Large intestine (tissue), 3 donors: ENCODE measurements around the gene OLA1. TPM values are rescaled to one million over a fixed set of nuclear protein-coding genes. Genes with fewer than 3 reads are reported as not detected.

Experiments
- DNase-seq, 2 donors: peaks; one replicate each; pipeline versions ENCODE4 v3.0.0 to v3.0.0-alpha.2; 2013
- H3K27ac ChIP-seq: one replicate; pipeline ENCODE4 v1.5.1; 2013; ENCODE audit warnings: low read length
- H3K27me3 ChIP-seq: 2 replicates; pipeline ENCODE4 v1.6.1; 2013; ENCODE audit warnings: low read length; ENCODE audit not compliant: control insufficient read depth, insufficient read depth
- H3K36me3 ChIP-seq: 2 replicates; pipeline ENCODE4 v1.6.1; 2013; ENCODE audit warnings: low read length; ENCODE audit not compliant: control insufficient read depth, insufficient read depth
- H3K4me1 ChIP-seq: one replicate; pipeline ENCODE4 v1.6.1; 2013; ENCODE audit warnings: low read length; ENCODE audit not compliant: control insufficient read depth, insufficient read depth
- H3K4me3 ChIP-seq: one replicate; pipeline ENCODE4 v1.5.1; 2013; ENCODE audit warnings: low read length
- H3K9me3 ChIP-seq: one replicate; pipeline ENCODE4 v1.6.1; 2013; ENCODE audit warnings: mild to moderate bottlenecking, low read depth, low read length, moderate library complexity; ENCODE audit not compliant: control insufficient read depth
- WGBS: methylation state at CpG from one replicate; pipeline ENCODE4 v1.1.5; 2013; ENCODE audit warnings: low lambda C conversion rate; ENCODE audit not compliant: insufficient coverage; 5-methylcytosine and 5-hydroxymethylcytosine counted together
- polyA plus RNA-seq: library from polyadenylated mRNA; unstranded; fragments of 120-200 nt; gene quantifications from one replicate; pipeline ENCODE4 v1.2.1, GENCODE V29; 2013

The OLA1 gene
- polyA plus RNA-seq, 1 donor: 150 TPM

GRCh38 chr2:174125090-174125489, 123.2 kb downstream of the OLA1 start:
- Histone ChIP-seq H3K4me1 (no peaks in the 10 kb centered on the region), H3K36me3 (no peaks in the 10 kb centered on the region), H3K27ac (no peak overlapping the region), H3K9me3 (no peaks in the 10 kb centered on the region), H3K27me3 (no peaks in the 10 kb centered on the region), H3K4me3 (no peak overlapping the region)
- WGBS: 80% methylated on average over 1 of the region's 4 CpGs
- DNase-seq: no peak

GRCh38 chr2:174124181-174124580, 124.2 kb downstream of the OLA1 start:
- Histone ChIP-seq H3K36me3 (no peaks in the 10 kb centered on the region), H3K27me3 (no peaks in the 10 kb centered on the region), H3K4me3 (no peak overlapping the region), H3K9me3 (no peaks in the 10 kb centered on the region), H3K4me1 (no peaks in the 10 kb centered on the region), H3K27ac (no peak overlapping the region)
- WGBS: no CpG with 5 or more reads among the region's 5 CpGs
- no peak for DNase-seq

DNA sequence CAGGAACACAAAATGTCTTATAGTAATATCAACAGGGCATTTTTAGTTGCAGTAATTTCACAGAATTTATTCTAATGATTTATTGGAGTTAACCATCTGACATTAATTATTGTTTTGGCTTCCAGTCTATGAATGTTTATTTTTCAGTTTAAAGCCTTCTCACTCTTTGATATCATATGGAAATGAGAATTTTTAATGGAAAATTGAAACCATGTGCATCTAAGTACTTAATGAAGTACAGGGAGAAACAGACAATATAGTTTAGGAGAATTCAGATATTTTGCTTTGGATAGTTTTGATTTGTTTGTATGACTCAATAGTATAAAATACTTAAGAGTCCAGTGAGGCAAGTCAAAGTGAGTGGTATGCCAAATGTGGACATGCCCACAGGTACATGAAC, 126.1 kb downstream of the OLA1 start:
- Histone ChIP-seq H3K4me1 (no peaks in the 10 kb centered on the region), H3K27me3 (no peaks in the 10 kb centered on the region), H3K9me3 (no peaks in the 10 kb centered on the region), H3K36me3 (no peaks in the 10 kb centered on the region), H3K4me3 (no peak overlapping the region), H3K27ac (no peak overlapping the region)
- no peak for DNase-seq

GRCh38 chr2:174121612-174122011, 126.7 kb downstream of the OLA1 start:
- H3K4me1 ChIP-seq: no peaks in the 10 kb centered on the region
- no peak for DNase-seq
- H3K4me3 ChIP-seq: no peak overlapping the region
- no peaks in the 10 kb centered on the region for H3K27me3 ChIP-seq
- no peaks in the 10 kb centered on the region for H3K36me3 ChIP-seq
- no peaks in the 10 kb centered on the region for H3K9me3 ChIP-seq
- no CpG with 5 or more reads among the region's 2 CpGs for WGBS
- no peak overlapping the region for H3K27ac ChIP-seq

DNA sequence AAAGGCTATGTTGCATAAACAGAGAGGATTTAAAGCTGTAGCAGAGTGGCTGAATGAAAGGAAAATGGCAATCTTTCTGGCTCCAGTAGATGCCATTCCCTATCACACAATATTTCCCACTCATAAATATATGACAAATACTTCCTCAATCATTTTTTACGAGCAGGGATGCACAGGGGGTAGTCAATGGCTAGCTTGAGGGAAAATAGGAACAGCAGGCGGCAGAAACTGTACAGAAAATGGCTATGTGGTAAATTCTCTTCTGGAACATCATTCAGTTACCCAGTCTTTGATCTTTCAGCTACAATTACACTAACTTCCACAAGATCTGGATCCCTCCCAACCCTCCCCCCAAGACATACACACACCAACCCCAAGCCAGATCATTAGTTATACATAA, 127.2 kb downstream of the OLA1 start:
- Histone ChIP-seq H3K36me3 (no peaks in the 10 kb centered on the region), H3K4me3 (no peak overlapping the region), H3K9me3 (no peaks in the 10 kb centered on the region), H3K4me1 (no peaks in the 10 kb centered on the region), H3K27me3 (no peaks in the 10 kb centered on the region), H3K27ac (no peak overlapping the region)
- no peak for DNase-seq
- 93% methylated on average over 2 of the region's 2 CpGs for WGBS

- no peaks in the 10 kb centered on the region for H3K27me3 ChIP-seq
- H3K4me1 ChIP-seq: no peaks in the 10 kb centered on the region
- no peaks in the 10 kb centered on the region for H3K36me3 ChIP-seq
- WGBS: 100% methylated on average over 1 of the region's 2 CpGs
- no peak overlapping the region for H3K4me3 ChIP-seq
- H3K9me3 ChIP-seq: no peaks in the 10 kb centered on the region
- H3K27ac ChIP-seq: no peak overlapping the region
- DNase-seq: no peak
Observed at GRCh38 chr2:174120346-174120745, 128.0 kb downstream of the OLA1 start.

DNA sequence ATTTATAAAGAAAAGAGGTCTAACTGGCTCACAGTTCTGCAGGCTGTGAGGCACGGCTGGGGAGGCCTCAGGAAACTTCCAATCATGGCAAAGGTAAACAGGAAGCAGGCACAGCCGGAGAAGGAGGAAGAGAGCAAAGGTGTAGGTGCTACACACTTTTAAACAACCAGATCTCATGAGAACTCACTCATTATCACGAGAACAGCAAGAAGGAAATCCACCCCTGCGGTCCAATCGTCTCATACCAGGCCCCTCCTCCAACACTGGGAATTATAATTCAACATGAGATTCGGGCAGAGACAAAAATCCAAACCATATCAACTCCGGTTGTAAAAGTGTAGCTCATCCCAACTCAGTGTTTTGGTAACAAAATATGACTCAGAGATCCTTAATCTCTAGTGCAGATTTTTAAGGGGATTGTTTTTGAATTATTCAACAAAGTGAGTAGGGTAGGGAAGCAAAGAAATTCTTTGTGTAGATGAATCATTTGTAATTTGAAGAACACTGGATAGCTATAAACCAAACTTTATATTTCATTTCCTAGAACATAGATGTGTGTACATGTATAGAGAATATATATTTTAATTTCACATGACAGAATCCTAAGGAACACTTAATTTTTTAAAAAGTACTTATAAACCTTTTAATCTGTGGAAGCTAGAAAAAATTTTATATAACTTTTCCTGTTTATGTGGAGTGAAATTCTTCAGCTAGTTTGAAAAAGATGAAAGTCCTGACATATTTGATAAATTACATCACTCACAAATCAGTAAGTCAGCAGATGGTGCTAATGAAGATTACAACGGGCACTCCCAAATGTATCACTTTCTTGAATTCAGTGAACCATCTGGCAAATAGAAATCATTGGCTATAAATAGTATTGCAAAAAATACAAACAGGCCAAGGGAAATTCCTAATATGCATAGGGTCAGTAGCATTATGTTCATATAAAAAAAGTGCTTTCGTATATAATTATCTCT, 130.1 kb downstream of the OLA1 start:
- WGBS: no CpG with 5 or more reads among the region's 9 CpGs
- no peaks in the 10 kb centered on the region for H3K9me3 ChIP-seq
- H3K4me1 ChIP-seq: no peaks in the 10 kb centered on the region
- H3K4me3 ChIP-seq: no peak overlapping the region
- no peak overlapping the region for H3K27ac ChIP-seq
- no peaks in the 10 kb centered on the region for H3K36me3 ChIP-seq
- no peak for DNase-seq
- H3K27me3 ChIP-seq: no peaks in the 10 kb centered on the region

DNA sequence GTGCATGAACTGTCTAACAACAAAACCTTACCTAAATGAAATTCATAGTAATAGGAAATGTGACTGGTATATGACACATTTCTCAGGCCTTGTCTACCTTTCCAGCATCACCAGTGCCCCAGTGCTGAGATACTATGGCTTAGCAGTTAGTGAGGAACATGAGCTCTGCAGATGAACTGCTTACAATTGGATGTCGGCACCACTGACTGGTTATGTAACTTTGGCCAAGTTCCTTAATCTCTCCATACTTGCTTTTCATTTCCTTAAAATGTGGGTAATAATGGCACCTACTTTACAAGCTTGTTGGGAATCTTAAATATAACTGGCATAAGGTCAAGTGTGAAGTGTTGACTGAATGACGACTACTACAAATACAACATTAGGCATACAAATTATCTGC, 136.3 kb downstream of the OLA1 start:
- no peaks in the 10 kb centered on the region for H3K9me3 ChIP-seq
- H3K27me3 ChIP-seq: no peaks in the 10 kb centered on the region
- no peaks in the 10 kb centered on the region for H3K4me1 ChIP-seq
- no peak overlapping the region for H3K27ac ChIP-seq
- H3K36me3 ChIP-seq: no peaks in the 10 kb centered on the region
- no peak for DNase-seq
- WGBS: no CpG with 5 or more reads among the region's 2 CpGs
- no peak overlapping the region for H3K4me3 ChIP-seq

DNA sequence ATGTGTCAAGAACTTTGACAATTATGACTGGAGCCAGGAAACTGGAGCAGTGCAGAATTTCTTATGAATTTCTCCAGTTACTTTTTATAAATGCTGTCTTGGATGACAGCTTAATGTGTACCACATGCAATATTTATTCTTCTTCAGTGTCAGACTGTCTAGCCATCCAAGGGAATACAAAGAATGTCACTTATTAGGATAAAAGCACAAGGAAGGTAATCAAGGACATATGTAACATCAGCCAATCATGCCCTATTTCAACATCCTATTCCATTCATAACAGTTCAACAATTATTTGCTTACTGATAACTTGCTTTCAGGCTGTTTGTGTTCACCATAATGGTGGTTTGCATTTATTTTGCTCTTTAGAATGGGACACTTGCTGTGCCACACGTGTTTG, 139.8 kb downstream of the OLA1 start:
- no CpG with 5 or more reads among the region's 1 CpG for WGBS
- Histone ChIP-seq H3K9me3 (no peaks in the 10 kb centered on the region), H3K27me3 (no peaks in the 10 kb centered on the region), H3K36me3 (no peaks in the 10 kb centered on the region), H3K4me1 (no peaks in the 10 kb centered on the region), H3K27ac (no peak overlapping the region), H3K4me3 (no peak overlapping the region)
- DNase-seq: no peak

- no peak for DNase-seq
- Histone ChIP-seq H3K27me3 (no peaks in the 10 kb centered on the region), H3K27ac (no peak overlapping the region), H3K4me1 (no peaks in the 10 kb centered on the region), H3K36me3 (peaks cover 3% of the 10 kb centered on the region), H3K4me3 (no peak overlapping the region), H3K9me3 (no peaks in the 10 kb centered on the region)
Observed at GRCh38 chr2:174106736-174107135, 141.6 kb downstream of the OLA1 start.

GRCh38 chr2:174094542-174094941, 153.8 kb downstream of the OLA1 start:
- H3K27me3 ChIP-seq: no peaks in the 10 kb centered on the region
- H3K27ac ChIP-seq: no peak overlapping the region
- no peaks in the 10 kb centered on the region for H3K9me3 ChIP-seq
- H3K4me3 ChIP-seq: no peak overlapping the region
- no peaks in the 10 kb centered on the region for H3K36me3 ChIP-seq
- WGBS: 100% methylated on average over 4 of the region's 5 CpGs
- H3K4me1 ChIP-seq: no peaks in the 10 kb centered on the region
- DNase-seq: no peak
